Limb (tissue), 2 donors: ENCODE data around the gene ZNF541.
A peak's percentile ranks its signal among the peaks of the same experiment; 100 is the strongest.
"Not testable (repeated sequence)": the region's sequence is repeated elsewhere in the genome, so short reads cannot be mapped to it uniquely, and the experiment has no call there.

Source experiments
- DNase-seq, 2 donors: peaks; one replicate each; pipeline ENCODE4 v3.0.0-alpha.2; 2016; ENCODE audit errors: extremely low spot score in 2 of 2

ZNF541 gene

GRCh38 chr19:47599671-47600245 is 26.8 kb upstream of the ZNF541 start:
- not testable (repeated sequence) for DNase-seq

- peak; percentile 31 to 47 for DNase-seq
Observed at GRCh38 chr19:47598407-47599349, 25.7 kb upstream of the ZNF541 start.

- no peak for DNase-seq
Observed at GRCh38 chr19:47595944-47596343, 23.0 kb upstream of the ZNF541 start.

- no peak for DNase-seq
Observed at GRCh38 chr19:47593860-47594259, 20.9 kb upstream of the ZNF541 start.

GRCh38 chr19:47589824-47590223 is 16.9 kb upstream of the ZNF541 start:
- no peak for DNase-seq

- no peak for DNase-seq
Observed at GRCh38 chr19:47587295-47587694, 14.3 kb upstream of the ZNF541 start.

- DNase-seq, result not testable (repeated sequence)
Observed at GRCh38 chr19:47583161-47583560, 10.2 kb upstream of the ZNF541 start.

GRCh38 chr19:47582320-47582909 is 9.5 kb upstream of the ZNF541 start:
- no peak for DNase-seq

- DNase-seq, result no peak
Observed at GRCh38 chr19:47581605-47582319, 8.8 kb upstream of the ZNF541 start.

GRCh38 chr19:47580397-47580796 is 7.4 kb upstream of the ZNF541 start:
- no peak for DNase-seq

GRCh38 chr19:47572635-47573034 is 313 bp downstream of the ZNF541 start:
- DNase-seq, result no peak

- no peak for DNase-seq
Observed at GRCh38 chr19:47569331-47569730, 3.6 kb downstream of the ZNF541 start.

GRCh38 chr19:47564081-47564480 is 8.9 kb downstream of the ZNF541 start:
- no peak for DNase-seq

GRCh38 chr19:47561440-47562057 is 11.4 kb downstream of the ZNF541 start:
- DNase-seq, result no peak

- no peak for DNase-seq
Observed at GRCh38 chr19:47560999-47561398, 11.9 kb downstream of the ZNF541 start.

GRCh38 chr19:47550129-47550528 is 22.8 kb downstream of the ZNF541 start:
- DNase-seq, result no peak

GRCh38 chr19:47549261-47549862 is 23.6 kb downstream of the ZNF541 start:
- no peak for DNase-seq

GRCh38 chr19:47547199-47547598 is 25.7 kb downstream of the ZNF541 start:
- no peak for DNase-seq

- DNase-seq, result no peak
Observed at GRCh38 chr19:47545061-47545948, 27.6 kb downstream of the ZNF541 start.

- DNase-seq, result no peak
Observed at GRCh38 chr19:47544476-47544875, 28.5 kb downstream of the ZNF541 start.
